Erythroblast (primary cell): ENCODE results near the gene PEX26.

Experiments
- DNase-seq, 2 experiments: peaks; one replicate each; lab custom pipeline; 2025; lab: John Stamatoyannopoulos, UW
- GATA1 ChIP-seq: IDR thresholded peaks from 2 replicates; pipeline ENCODE4 v1.6.1; 2011; ENCODE audit warnings: low read depth, mild to moderate bottlenecking, control low read depth, low read length, moderate library complexity
- POLR2A ChIP-seq: IDR thresholded peaks from 2 replicates; pipeline ENCODE4 v1.6.1; 2011; ENCODE audit warnings: mild to moderate bottlenecking, low read length

PEX26 gene

DNA sequence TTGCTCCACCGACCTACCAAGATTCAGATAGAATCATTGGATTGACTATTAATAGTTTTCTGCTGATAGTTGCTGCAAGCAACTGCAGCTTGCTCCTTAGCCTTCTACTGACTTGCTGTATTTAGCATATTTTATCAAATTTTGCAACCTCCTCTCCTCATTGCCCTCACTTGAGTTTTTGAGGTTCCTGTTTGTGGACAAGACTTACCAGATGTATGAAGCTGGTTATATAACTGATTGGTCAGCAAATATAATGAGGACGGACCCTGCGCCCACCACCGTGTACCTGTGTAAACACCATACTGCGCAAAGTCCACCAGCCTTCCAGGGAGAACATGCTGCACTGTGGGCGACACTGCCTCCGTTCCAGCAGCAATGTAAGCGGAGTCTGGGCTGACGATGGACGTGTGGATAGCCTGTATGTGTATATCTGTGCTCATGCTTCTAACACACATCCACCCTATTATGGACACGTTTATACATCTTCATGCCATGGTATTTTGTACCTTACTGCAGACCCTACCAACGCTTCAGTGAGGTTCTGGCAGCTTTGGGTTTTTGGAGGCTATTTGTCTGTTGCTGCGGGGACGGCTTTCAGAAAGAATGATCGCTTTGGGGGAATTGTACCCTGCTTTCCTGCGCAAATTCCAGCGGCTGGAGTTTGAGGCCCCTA is 70.6 kb downstream of the PEX26 start:
- TF ChIP-seq GATA1 (no peak), POLR2A (no peak)
- DNase-seq = no peak

DNA sequence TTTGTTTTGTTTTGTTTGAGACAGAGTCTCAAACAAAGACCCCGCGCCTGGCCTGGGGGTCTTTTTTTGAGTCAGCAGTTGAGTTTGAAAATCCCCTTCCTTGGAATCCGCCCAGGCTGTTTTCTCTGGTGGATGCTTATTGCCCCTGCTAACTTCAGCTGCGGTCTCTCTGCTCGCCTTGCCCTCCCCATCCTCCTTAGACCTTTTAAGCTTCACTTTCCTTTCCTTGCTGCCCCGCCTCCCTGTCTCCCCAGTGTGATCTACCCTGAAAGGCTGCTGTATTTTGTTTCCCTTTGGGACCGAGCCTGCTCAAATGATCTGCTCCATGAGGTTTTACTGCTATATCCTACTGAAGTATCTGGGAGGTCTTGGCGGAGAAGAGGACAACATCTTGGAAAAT is 74.7 kb downstream of the PEX26 start:
- TF ChIP-seq POLR2A = no peak
- TF ChIP-seq GATA1 = no peak
- no peak for DNase-seq

GRCh38 chr22:18154821-18155390 is 77.1 kb downstream of the PEX26 start:
- TF ChIP-seq GATA1 (no peak), POLR2A (no peak)
- DNase-seq = no peak
